HepG2 (cell line): Measurements from ENCODE around the gene H2AZ2. TPM values are rescaled to one million over a fixed set of nuclear protein-coding genes. Genes with fewer than 3 reads are reported as not detected.

Experiments
- ATAC-seq: fragments of 200-7000 bp; cut with Tn5 transposase; 3 replicates; pipeline ENCODE4 v1.9.1; 2020; ENCODE audit warnings: mild to moderate bottlenecking, moderate library complexity
- BruUV-seq: library from RNA; stranded (reverse); fragments of 400-500 nt; replicated peaks from 2 replicates; lab custom pipeline; 2021; lab: Mats Ljungman, UMichigan
- CTCF ChIA-PET: fragments of 300-600 bp; formaldehyde crosslinking; extraction: SDS; loops from one replicate; lab custom pipeline; 2021; ENCODE audit warnings: low total read pairs, inconsistent platforms, low intra/inter-chr PET ratio; lab: Yijun Ruan, JAX
- POLR2A ChIA-PET: fragments of 350-600 bp; sonication (Branson Sonifier 250); formaldehyde crosslinking; loops from one replicate; lab custom pipeline; 2020; ENCODE audit warnings: antibody characterized with exemption, inconsistent platforms; lab: Yijun Ruan, JAX
- DNase-seq: peaks from one replicate; pipeline ENCODE4 v3.0.0-alpha.2; 2015; ENCODE audit warnings: low spot score
- FAIRE-seq: peaks from 3 replicates; lab custom pipeline; 2011; peaks lifted over from hg19 to GRCh38; lab: Jason Lieb, UNC
- H2AFZ ChIP-seq: one replicate; pipeline ENCODE4 v1.6.1; 2011; ENCODE audit warnings: low read length, inconsistent platforms
- H3K27ac ChIP-seq: fragments of 300-600 bp; 3 replicates; pipeline ENCODE4 v1.8.0; 2011; ENCODE audit warnings: mixed run types, mild to moderate bottlenecking, mixed read lengths, low read length, inconsistent platforms; ENCODE audit not compliant: insufficient read depth; ENCODE audit errors: extremely low read length
- H3K27me3 ChIP-seq, 2 experiments: fragments of 200-600 bp in 1 of 2; 2 replicates in 1 of 2; 3 replicates in 1 of 2; pipeline versions ENCODE4 v1.6.0 to v1.8.0; 2011; ENCODE audit warnings: low read length in 2 of 2, mild to moderate bottlenecking in 2 of 2, moderate library complexity in 2 of 2, inconsistent platforms in 1 of 2; ENCODE audit not compliant: insufficient read depth in 2 of 2, control insufficient read depth in 1 of 2
- H3K36me3 ChIP-seq, 2 experiments: fragments of 200-600 bp in 1 of 2; replicated peaks in 1 of 2; 2 replicates in 1 of 2; 3 replicates in 1 of 2; pipeline versions ENCODE4 v1.5.1 to v1.8.0; 2011; ENCODE audit warnings: low read length in 2 of 2, inconsistent platforms in 1 of 2; ENCODE audit not compliant: insufficient read depth in 2 of 2, control insufficient read depth in 1 of 2
- H3K4me1 ChIP-seq: 2 replicates; pipeline ENCODE4 v1.5.1; 2012; ENCODE audit warnings: low read length, inconsistent platforms; ENCODE audit not compliant: insufficient read depth
- H3K4me2 ChIP-seq: 2 replicates; pipeline ENCODE4 v1.6.0; 2011; ENCODE audit warnings: low read depth, low read length, inconsistent platforms
- H3K4me3 ChIP-seq, 3 experiments: fragments of 200-600 bp in 1 of 3; sonication (generic), shearing (Covaris generic) in 1 of 3; replicated peaks in 1 of 3; 2 replicates each; pipeline ENCODE4 v1.5.1; 2011 to 2016; ENCODE audit warnings: low read length in 3 of 3, inconsistent platforms in 2 of 3, low read depth in 2 of 3, mild to moderate bottlenecking in 2 of 3, control low read depth in 1 of 3, mixed read lengths in 1 of 3; ENCODE audit not compliant: insufficient read depth in 1 of 3
- H3K79me2 ChIP-seq: one replicate; pipeline ENCODE4 v1.6.1; 2011; ENCODE audit warnings: low read length, inconsistent platforms; ENCODE audit not compliant: insufficient read depth
- H3K9ac ChIP-seq: 2 replicates; pipeline ENCODE4 v1.6.0; 2011; ENCODE audit warnings: mild to moderate bottlenecking, low read depth, low read length, inconsistent platforms; ENCODE audit not compliant: insufficient read depth
- H3K9me3 ChIP-seq: 2 replicates; pipeline ENCODE4 v1.5.1; 2012; ENCODE audit warnings: mild to moderate bottlenecking, low read length
- H4K20me1 ChIP-seq: 2 replicates; pipeline ENCODE4 v1.6.0; 2011; ENCODE audit warnings: inconsistent platforms, mild to moderate bottlenecking, low read length, moderate library complexity; ENCODE audit not compliant: insufficient read depth
- CREB1 ChIP-seq, 2 experiments: fragments of 450-650 bp in 1 of 2; IDR thresholded peaks; 2 replicates each; pipeline ENCODE4 v1.6.1; 2016 to 2017; ENCODE audit warnings: control low read depth in 1 of 2, mild to moderate bottlenecking in 1 of 2, missing compliant biosample characterization in 1 of 2, missing genetic modification characterization in 1 of 2
- FOSL2 ChIP-seq: sonication (generic); formaldehyde crosslinking; IDR thresholded peaks from 2 replicates; pipeline ENCODE4 v1.4.0; 2020; ENCODE audit warnings: missing genetic modification reagents
- SMYD3 ChIP-seq: sonication (generic); formaldehyde crosslinking; IDR thresholded peaks from 2 replicates; pipeline ENCODE4 v1.8.1; 2023; ENCODE audit warnings: mild to moderate bottlenecking, missing genetic modification reagents
- STAT6 ChIP-seq: sonication (generic); formaldehyde crosslinking; IDR thresholded peaks from 2 replicates; pipeline ENCODE4 v1.4.0; 2020; ENCODE audit warnings: missing genetic modification reagents, mild to moderate bottlenecking, borderline replicate concordance
- WGBS: methylation state at CpG from one replicate; pipeline ENCODE4 v1.1.6; 2017; ENCODE audit warnings: low lambda C conversion rate; 5-methylcytosine and 5-hydroxymethylcytosine counted together
- in situ Hi-C: cut with HindIII; loops from 2 replicates; pipeline ENCODE4 v1.10.0; 2017; ENCODE audit warnings: low pct_unique_long_range_greater_than_20kb; ENCODE audit not compliant: extremely low pct_ligation_motif_present
- intact Hi-C: fragments of 100-400 bp; cut with micrococcal nuclease; formaldehyde crosslinking; loops from one replicate; pipeline ENCODE4 v1.10.0; 2022; ENCODE audit not compliant: unreplicated experiment
- polyA plus RNA-seq, 8 experiments: library from polyadenylated mRNA; depleted of rRNA in 3 of 8; stranded (reverse) in 7 of 8; unstranded in 1 of 8; fragments of >200 nt; fragmentation: Illumina TruSeq in 4 of 8; extraction: Trizol in 4 of 8; gene quantifications; 2 replicates each; pipeline versions ENCODE4 v1.2.1 to v1.2.3, GENCODE V29; 2011 to 2016; ENCODE audit warnings: low read depth in 4 of 8, missing spikeins in 1 of 8, mixed read lengths in 1 of 8; ENCODE audit not compliant: insufficient read depth in 1 of 8
- total RNA-seq, 5 experiments: library from RNA; depleted of rRNA; stranded (reverse); fragments of >200 nt; fragmentation: Illumina TruSeq; extraction: Trizol; gene quantifications; 2 replicates each; pipeline ENCODE4 v1.2.3, GENCODE V29; 2016; ENCODE audit warnings: low read depth in 1 of 5

H2AZ2 gene
- total and polyA plus RNA-seq, 2 of the 13 experiments (the other 11 are each of a cell fraction or from before 2014, with no cell fraction given), result 121 to 223 TPM

- FAIRE-seq (no peak), DNase-seq (peak; percentile 32), ATAC-seq (no peak)
- ChIA-PET POLR2A (interaction anchor here (0.7 to 1.2 kb wide), 2 partner anchors 18 to 20 kb away, joined by 3 to 4 read pairs; partner anchors contain the start of genes H2AZ2 and PURB), CTCF (no interaction called here)
- no peaks in the 10 kb centered on the region for H3K79me2 ChIP-seq
- H3K4me3 ChIP-seq, result no peak overlapping the region
- WGBS, result 20% methylated on average over 4 of the region's 4 CpGs
- H2AFZ ChIP-seq, result no peak overlapping the region
- H4K20me1 ChIP-seq, result no peaks in the 10 kb centered on the region
- no peak overlapping the region for H3K9ac ChIP-seq
- no peaks in the 10 kb centered on the region for H3K4me1 ChIP-seq
- TF ChIP-seq STAT6 (CRISPR knock-in tag) (no peak), CREB1 (IDR thresholded peaks at IDR 0.05) (peak; percentile 68), CREB1 (CRISPR knock-in tag; IDR thresholded peaks at IDR 0.05) (no peak), FOSL2 (peak; percentile 73), SMYD3 (no peak)
- TF ChIP-seq, all 625 proteins: peak for 2
- no TSS peak for BruUV-seq
- Histone ChIP-seq H3K9me3 (no peaks in the 10 kb centered on the region), H3K4me2 (no peak overlapping the region), H3K27ac (no peak overlapping the region), H3K36me3 (no peaks in the 10 kb centered on the region), H3K27me3 (no peaks in the 10 kb centered on the region)
- intact Hi-C loops (no loop called here), in situ Hi-C loops (no loop called here)
Observed at GRCh38 chr7:44867073-44867995, 19.4 kb upstream of the H2AZ2 start.
